ENCODE results near the gene C8A.

C8A gene

DNA sequence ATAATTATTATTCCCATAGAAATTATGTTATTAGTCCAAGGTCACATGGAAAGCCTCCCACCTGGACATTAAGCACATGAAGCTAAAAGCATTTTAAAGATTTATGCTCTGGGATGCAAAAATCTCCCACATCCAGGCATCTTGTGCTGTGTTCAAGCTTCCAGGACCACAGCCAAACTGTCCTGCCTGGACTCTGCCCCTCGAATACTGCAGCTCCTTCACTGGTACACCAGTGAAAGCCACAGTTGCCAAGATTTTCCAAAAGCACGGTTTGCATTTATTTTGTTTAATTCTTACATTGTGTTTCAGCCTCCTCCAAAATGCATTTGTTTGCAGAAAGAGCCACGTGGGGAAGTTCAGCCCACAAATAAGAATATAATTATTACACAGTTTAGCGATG, 72.6 kb downstream of the C8A start:
- H3K36me3 Mint-ChIP-seq (ENCODE audit: insufficient read depth), result no peaks in the 10 kb centered on the region
- no peak overlapping the region for H3K27ac Mint-ChIP-seq
- no peaks in the 10 kb centered on the region for H3K4me1 Mint-ChIP-seq (ENCODE audit: low read depth in 2 of 2)
- no peak overlapping the region for H3K4me3 Mint-ChIP-seq
- peaks cover 0 to 11% of the 10 kb centered on the region in 2 donors for H3K27me3 Mint-ChIP-seq
- ATAC-seq (replicated peaks) (no peak), DNase-seq (no peak)
- H3K9me3 Mint-ChIP-seq, result peaks cover 7% of the 10 kb centered on the region in 2 donors

DNA sequence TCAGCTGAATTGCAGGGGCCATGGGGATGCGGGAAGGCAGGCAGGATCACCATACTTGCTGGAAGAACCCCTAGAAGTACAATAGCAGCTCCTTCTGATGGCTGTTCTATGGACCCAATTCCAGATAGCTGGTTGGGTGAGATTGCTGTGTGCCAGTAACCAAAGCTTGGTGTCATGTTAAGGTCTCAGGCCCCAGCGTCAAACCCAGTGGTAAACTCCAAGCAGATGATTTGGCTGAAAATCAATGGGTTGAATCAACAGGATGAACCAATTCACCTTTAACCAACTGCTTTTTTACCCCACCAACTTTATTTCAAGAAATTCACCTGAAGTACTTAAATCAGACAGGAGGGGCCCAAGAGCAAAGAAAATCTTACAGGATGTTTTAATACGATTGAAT, 73.4 kb downstream of the C8A start:
- Mint-ChIP-seq H3K4me3 (no peak overlapping the region), H3K9me3 (peaks cover 7% of the 10 kb centered on the region in 2 donors), H3K27me3 (peaks cover 0 to 11% of the 10 kb centered on the region in 2 donors), H3K36me3 (ENCODE audit: insufficient read depth) (no peaks in the 10 kb centered on the region), H3K27ac (no peak overlapping the region), H3K4me1 (ENCODE audit: low read depth in 2 of 2) (no peaks in the 10 kb centered on the region)
- ATAC-seq (replicated peaks) (no peak), DNase-seq (no peak)

DNA sequence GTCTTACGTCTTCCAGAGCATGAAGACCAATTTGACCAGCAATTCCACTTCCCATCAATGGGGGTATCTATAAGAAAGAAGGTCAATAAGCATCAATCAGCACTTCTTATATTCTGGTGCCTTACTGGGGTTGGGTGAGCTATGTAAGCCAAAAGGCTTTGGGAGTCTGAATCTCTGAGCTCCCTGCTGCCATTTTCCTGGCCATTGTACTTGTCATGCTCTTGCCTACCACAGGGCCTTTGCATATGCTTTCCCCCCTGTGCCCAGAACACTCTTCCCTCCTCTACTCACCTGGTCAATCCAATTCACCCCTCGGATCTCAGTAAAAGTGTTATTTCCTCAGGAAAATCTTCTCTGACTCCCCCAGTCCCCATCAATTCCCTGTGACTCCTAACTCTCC, 74.9 kb downstream of the C8A start:
- Mint-ChIP-seq H3K27ac (no peak overlapping the region), H3K9me3 (peaks cover 4 to 7% of the 10 kb centered on the region in 2 donors), H3K4me1 (ENCODE audit: low read depth in 2 of 2) (no peaks in the 10 kb centered on the region), H3K4me3 (no peak overlapping the region), H3K27me3 (no peaks in the 10 kb centered on the region), H3K36me3 (ENCODE audit: insufficient read depth) (no peaks in the 10 kb centered on the region)
- ATAC-seq (replicated peaks) (no peak), DNase-seq (no peak)

DNA sequence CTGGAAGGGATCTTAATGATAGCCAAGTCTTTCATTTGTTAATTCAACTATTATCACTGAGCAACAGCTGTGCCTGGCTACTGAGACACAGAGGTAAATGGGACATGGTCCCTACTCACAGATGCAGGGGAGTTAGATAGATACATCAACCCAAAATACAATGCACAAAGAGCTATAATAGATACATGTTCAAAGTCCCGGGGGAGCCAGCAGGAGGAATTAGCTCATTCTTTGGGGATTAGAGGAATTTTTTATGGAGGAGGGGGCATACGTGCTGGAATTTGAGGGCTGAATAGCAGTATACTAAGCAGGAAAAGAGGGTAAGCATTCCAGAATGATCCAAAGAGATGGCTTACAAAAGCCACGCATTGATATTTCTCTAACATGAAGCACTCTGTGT, 76.6 kb downstream of the C8A start:
- Mint-ChIP-seq H3K9me3 (peaks cover 4 to 7% of the 10 kb centered on the region in 2 donors), H3K4me1 (ENCODE audit: low read depth in 2 of 2) (no peaks in the 10 kb centered on the region), H3K27ac (no peak overlapping the region), H3K27me3 (no peaks in the 10 kb centered on the region), H3K36me3 (ENCODE audit: insufficient read depth) (no peaks in the 10 kb centered on the region), H3K4me3 (no peak overlapping the region)
- ATAC-seq (replicated peaks) (no peak), DNase-seq (no peak)

DNA sequence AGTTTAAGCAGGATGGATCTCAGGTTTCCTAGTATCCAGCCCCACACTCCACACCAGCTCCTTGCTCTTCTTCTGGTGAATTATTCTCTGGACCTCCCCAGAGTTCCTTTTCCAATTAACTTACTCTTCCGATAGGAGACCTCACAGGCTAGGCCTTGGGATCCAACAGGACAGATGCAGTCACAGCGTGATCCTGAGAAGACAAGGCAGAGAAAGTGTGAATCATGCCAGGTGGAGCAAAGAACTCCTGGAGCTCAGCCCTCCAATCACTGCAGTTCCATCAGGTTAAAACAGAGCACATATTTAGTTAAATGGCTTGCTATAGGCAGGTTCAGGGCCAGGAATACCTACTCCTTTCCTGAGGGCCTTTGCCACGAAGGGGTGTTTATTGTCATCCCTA, 77.1 kb downstream of the C8A start:
- H3K36me3 Mint-ChIP-seq (ENCODE audit: insufficient read depth), result no peaks in the 10 kb centered on the region
- DNase-seq (no peak), ATAC-seq (replicated peaks) (no peak)
- H3K4me1 Mint-ChIP-seq (ENCODE audit: low read depth in 2 of 2), result no peaks in the 10 kb centered on the region
- H3K27ac Mint-ChIP-seq, result no peak overlapping the region
- no peak overlapping the region for H3K4me3 Mint-ChIP-seq
- peaks cover 4 to 7% of the 10 kb centered on the region in 2 donors for H3K9me3 Mint-ChIP-seq
- H3K27me3 Mint-ChIP-seq, result no peaks in the 10 kb centered on the region

DNA sequence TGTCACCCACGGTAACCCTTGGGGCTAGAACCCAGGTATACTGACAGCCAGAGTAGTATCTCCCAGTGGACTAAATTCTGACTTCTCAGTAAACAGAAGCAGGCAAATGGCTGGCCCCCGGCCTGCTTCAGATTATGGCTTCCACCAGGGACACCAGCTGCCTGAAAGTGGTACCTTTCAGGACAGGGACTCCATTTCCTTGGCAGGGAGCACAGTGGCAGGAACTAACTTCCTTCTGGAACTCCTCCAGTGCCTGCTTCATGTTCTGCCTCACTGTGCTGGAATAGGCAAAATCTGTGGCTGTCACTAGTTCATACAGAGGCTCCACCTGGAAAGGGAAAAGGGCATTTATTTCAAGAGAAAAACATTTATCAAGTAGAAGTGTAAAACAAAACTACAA, 78.6 kb downstream of the C8A start:
- Mint-ChIP-seq H3K36me3 (ENCODE audit: insufficient read depth) (no peaks in the 10 kb centered on the region), H3K4me3 (no peak overlapping the region), H3K27me3 (peaks cover 0 to 4% of the 10 kb centered on the region in 2 donors), H3K4me1 (ENCODE audit: low read depth in 2 of 2) (no peaks in the 10 kb centered on the region), H3K27ac (no peak overlapping the region), H3K9me3 (peaks cover 4 to 7% of the 10 kb centered on the region in 2 donors)
- ATAC-seq (replicated peaks), result no peak
- no peak for DNase-seq

DNA sequence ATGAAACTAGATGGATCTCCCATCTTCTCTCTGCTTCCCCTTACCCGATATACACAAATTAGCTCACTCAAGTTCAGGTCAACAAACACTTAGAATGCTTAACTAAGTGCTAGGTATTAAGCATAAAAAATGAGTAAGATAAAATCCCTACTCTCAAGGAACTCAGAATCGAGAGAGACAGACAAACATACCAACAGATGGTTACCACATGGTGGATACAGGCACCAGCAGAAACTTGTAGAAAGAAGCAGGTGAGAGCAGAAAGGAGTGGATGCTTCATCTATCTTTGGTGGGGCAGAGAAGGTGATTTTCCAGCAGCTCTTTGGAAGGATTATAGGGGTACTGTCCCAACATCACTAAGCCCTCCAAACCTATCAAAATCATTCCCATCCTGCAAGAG, 79.0 kb downstream of the C8A start:
- no peak overlapping the region for H3K4me3 Mint-ChIP-seq
- H3K27me3 Mint-ChIP-seq, result peaks cover 0 to 7% of the 10 kb centered on the region in 2 donors
- no peaks in the 10 kb centered on the region for H3K4me1 Mint-ChIP-seq (ENCODE audit: low read depth in 2 of 2)
- H3K9me3 Mint-ChIP-seq, result peaks cover 2 to 7% of the 10 kb centered on the region in 2 donors
- H3K36me3 Mint-ChIP-seq (ENCODE audit: insufficient read depth), result no peaks in the 10 kb centered on the region
- DNase-seq, result no peak
- H3K27ac Mint-ChIP-seq, result peak overlapping the region in 1 of 2 donors; percentile 23
- ATAC-seq (replicated peaks), result no peak

DNA sequence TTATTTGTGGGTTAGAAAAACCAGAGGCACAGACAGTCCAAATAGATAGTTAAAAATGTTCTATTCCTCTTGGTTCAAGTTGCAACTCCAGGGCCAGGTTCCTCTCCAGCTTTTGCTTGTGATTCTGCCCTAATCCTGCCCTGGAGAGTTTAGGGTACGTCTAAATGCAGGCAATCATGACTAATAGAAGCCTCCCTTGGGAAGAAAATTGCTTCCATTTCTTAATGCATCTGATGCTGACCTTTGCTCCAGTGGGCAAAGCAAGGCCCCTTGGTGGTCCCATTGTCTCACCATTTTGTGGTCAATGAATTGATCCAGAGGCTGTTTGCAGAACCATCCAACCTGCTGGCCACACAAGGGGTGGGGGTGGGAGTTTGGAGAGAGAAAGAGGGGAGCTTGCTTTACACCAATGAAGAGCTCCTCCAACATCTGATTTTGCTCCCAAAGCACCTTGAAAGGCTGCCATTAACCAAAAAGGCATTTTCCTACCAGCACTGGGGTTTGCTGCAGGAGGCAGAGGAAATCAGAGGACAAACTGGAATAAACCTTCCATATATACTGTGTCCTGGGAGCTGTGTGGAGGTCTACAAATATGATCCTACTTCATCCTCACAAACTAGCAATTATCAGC, 79.9 kb downstream of the C8A start:
- peaks cover 2 to 7% of the 10 kb centered on the region in 2 donors for H3K9me3 Mint-ChIP-seq
- H3K4me3 Mint-ChIP-seq, result no peak overlapping the region
- ATAC-seq (replicated peaks) (no peak), DNase-seq (no peak)
- H3K4me1 Mint-ChIP-seq (ENCODE audit: low read depth in 2 of 2), result no peaks in the 10 kb centered on the region
- H3K27ac Mint-ChIP-seq, result no peak overlapping the region
- no peaks in the 10 kb centered on the region for H3K36me3 Mint-ChIP-seq (ENCODE audit: insufficient read depth)
- peaks cover 0 to 7% of the 10 kb centered on the region in 2 donors for H3K27me3 Mint-ChIP-seq

DNA sequence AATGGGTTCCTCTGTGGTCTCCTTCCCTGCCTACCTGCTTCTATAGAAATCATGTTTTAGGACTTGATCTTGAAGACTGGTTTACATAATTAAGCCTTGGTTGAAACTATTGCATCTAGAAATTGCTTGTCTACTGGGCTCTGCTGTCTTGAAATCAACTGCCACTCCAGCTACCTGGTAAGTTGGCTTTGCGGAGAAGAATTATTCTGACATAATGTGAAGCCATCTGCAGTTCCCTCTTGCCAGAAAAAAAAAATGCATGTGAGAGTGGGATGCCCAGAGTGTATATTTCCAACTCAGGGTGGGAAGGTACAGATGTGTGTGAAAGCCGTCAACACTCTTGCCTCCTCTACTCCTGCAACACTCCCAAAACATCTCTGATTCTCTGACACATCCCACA, 84.0 kb downstream of the C8A start:
- Mint-ChIP-seq H3K27me3 (peaks cover 0 to 7% of the 10 kb centered on the region in 2 donors), H3K4me3 (no peak overlapping the region), H3K36me3 (ENCODE audit: insufficient read depth) (no peaks in the 10 kb centered on the region), H3K27ac (no peak overlapping the region), H3K4me1 (ENCODE audit: low read depth in 2 of 2) (no peaks in the 10 kb centered on the region), H3K9me3 (no peaks in the 10 kb centered on the region)
- ATAC-seq (replicated peaks) (no peak), DNase-seq (no peak)

DNA sequence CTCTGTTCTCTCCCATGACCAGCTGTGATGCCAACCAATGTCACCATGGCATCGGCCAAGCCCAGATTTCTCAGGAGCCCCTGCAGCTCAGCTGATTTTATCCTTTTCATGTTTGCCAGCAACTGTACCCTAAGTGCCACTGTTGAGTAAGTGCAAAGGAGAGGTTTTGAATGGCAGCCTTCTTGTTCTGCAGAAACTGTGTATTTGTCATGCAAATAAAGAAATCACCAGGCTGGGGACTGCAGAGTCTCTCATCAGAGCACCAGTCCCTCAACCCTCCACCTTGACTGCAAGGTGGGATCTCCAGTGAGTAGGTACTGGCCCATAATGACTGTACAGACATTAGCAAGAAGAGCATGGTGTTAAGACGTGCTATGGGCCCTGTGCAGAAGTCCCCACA, 84.6 kb downstream of the C8A start:
- Mint-ChIP-seq H3K36me3 (ENCODE audit: insufficient read depth) (no peaks in the 10 kb centered on the region), H3K4me3 (no peak overlapping the region), H3K9me3 (no peaks in the 10 kb centered on the region), H3K27ac (no peak overlapping the region), H3K4me1 (ENCODE audit: low read depth in 2 of 2) (no peaks in the 10 kb centered on the region), H3K27me3 (peaks cover 0 to 7% of the 10 kb centered on the region in 2 donors)
- ATAC-seq (replicated peaks), result no peak
- DNase-seq, result no peak

DNA sequence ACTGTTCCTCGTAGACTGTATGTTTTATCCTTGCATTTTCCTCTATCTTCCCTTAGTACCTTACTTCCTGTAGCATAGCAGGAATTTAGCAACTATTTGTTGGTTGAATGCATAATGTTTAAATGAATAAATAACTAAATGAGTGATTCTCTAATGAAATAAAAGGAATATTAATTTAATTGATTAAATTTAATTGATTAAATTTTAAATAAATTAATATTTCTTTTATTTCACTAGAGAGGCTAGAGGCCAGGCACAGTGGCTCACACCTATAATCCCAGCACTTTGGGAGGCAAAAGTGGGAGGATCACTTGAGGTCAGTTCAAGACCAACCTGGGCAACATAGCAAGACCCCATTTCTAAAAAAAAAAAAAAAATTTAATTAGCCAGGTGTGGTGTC, 85.4 kb downstream of the C8A start:
- H3K4me3 Mint-ChIP-seq, result no peak overlapping the region
- peaks cover 0 to 7% of the 10 kb centered on the region in 2 donors for H3K27me3 Mint-ChIP-seq
- H3K27ac Mint-ChIP-seq, result no peak overlapping the region
- no peaks in the 10 kb centered on the region for H3K9me3 Mint-ChIP-seq
- no peaks in the 10 kb centered on the region for H3K36me3 Mint-ChIP-seq (ENCODE audit: insufficient read depth)
- no peaks in the 10 kb centered on the region for H3K4me1 Mint-ChIP-seq (ENCODE audit: low read depth in 2 of 2)
- no peak for DNase-seq
- ATAC-seq (replicated peaks), result no peak

DNA sequence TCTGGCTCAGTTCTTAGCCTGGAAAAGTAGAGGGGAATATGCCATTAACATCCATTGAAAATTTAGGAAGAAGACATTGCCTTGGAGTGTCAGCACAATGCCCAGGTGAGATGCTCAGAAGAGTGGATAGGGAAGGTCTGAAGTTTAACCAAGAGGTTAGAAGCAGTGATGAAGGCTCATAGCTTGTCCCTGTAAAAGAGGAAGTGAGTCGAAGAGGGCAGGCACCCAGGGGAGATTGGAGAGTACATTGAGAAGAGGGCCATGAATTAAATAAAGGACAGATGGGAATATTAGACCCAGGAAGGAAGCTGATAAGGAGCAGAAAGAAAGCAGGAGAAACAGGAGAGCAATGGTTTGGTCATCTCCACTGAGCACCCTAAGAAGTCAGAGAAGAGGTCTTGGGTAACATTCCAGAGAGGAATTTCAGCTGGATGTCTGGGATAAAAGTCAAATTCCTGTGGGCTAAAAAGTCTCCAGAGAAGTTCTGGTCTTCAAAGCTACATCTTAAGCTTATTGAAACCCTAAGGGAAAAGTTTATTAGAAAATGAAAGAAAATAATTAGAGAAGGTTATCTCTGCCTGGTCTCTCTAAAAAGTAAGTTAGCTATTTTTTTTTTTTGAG, 93.9 kb downstream of the C8A start:
- ATAC-seq (replicated peaks), result no peak
- no peak overlapping the region for H3K4me3 Mint-ChIP-seq
- DNase-seq, result no peak

DNA sequence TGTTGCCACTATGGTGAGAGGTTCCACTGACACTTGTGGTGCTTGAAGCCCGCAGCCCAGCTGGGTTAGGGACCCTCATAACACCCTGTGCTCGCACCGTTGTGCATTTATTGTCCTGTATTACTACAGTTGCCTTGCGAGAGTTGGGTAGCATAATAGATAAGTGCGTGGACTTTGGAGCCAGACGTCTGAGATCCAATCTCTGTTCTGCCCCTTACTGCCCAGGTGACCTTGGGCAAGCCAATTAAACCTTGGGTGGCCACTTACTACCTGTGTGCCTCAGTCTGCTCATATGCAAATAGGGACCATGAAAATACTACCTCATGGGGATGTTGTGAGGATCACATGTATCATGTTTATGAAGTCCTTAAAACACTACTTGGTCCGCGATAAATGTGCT, 97.9 kb downstream of the C8A start:
- H3K4me1 Mint-ChIP-seq (ENCODE audit: low read depth in 2 of 2), result no peaks in the 10 kb centered on the region
- no peak for DNase-seq
- H3K27ac Mint-ChIP-seq, result no peak overlapping the region
- H3K9me3 Mint-ChIP-seq, result no peaks in the 10 kb centered on the region
- no peak for ATAC-seq (replicated peaks)
- H3K36me3 Mint-ChIP-seq (ENCODE audit: insufficient read depth), result no peaks in the 10 kb centered on the region
- peaks cover 2 to 12% of the 10 kb centered on the region in 2 donors for H3K27me3 Mint-ChIP-seq
- H3K4me3 Mint-ChIP-seq, result no peak overlapping the region

More for the DNA sequence above, 93.9 kb downstream of the C8A start:
- Mint-ChIP-seq H3K27me3 (peaks cover 0 to under 1% of the 10 kb centered on the region in 2 donors), H3K36me3 (ENCODE audit: insufficient read depth) (no peaks in the 10 kb centered on the region), H3K27ac (no peak overlapping the region), H3K9me3 (no peaks in the 10 kb centered on the region), H3K4me1 (ENCODE audit: low read depth in 2 of 2) (no peaks in the 10 kb centered on the region)

DNA sequence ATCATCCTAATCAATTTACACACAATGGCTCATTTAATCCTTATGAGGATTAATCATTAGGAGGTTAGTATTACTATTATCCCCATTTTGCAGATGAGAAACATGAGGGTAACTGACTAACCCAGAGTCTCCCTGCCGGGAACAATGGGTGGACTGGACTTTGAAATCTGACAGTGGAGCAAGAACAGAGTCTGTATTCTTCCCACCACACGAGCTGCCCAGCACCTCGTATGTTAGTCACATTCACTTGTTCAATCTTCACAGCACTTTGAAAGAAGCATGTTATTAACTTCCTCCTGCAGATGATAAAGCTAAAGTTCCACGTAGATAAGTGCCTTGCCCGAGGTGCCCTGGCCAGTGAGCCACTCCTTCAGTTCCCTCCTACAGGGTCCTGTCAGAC, 98.8 kb downstream of the C8A start:
- ATAC-seq (replicated peaks) (no peak), DNase-seq (no peak)
- Mint-ChIP-seq H3K4me3 (no peak overlapping the region), H3K36me3 (ENCODE audit: insufficient read depth) (no peaks in the 10 kb centered on the region), H3K9me3 (peaks cover 0 to 2% of the 10 kb centered on the region in 2 donors), H3K4me1 (ENCODE audit: low read depth in 2 of 2) (no peaks in the 10 kb centered on the region), H3K27me3 (peaks cover 9 to 12% of the 10 kb centered on the region in 2 donors), H3K27ac (no peak overlapping the region)
